HCT116 (cell line): ENCODE results near the gene SUCLG2.

ENCODE experiments used
- CBX3 ChIP-seq: IDR thresholded peaks from 2 replicates; pipeline ENCODE4 v1.6.1; 2012; ENCODE audit warnings: low read depth
- ELF1 ChIP-seq: IDR thresholded peaks from 2 replicates; pipeline ENCODE4 v1.6.1; 2012; ENCODE audit warnings: low read depth, borderline replicate concordance
- EZH2 ChIP-seq: fragments of 200-600 bp; sonication (generic); IDR thresholded peaks from 2 replicates; pipeline ENCODE4 v1.6.1; 2017; ENCODE audit warnings: antibody characterized with exemption, mixed run types
- EZH2phosphoT487 ChIP-seq: fragments of 200-600 bp; IDR thresholded peaks from 2 replicates; pipeline ENCODE4 v1.6.1; 2018; ENCODE audit warnings: antibody characterized with exemption, borderline replicate concordance
- JUND ChIP-seq: IDR thresholded peaks from 2 replicates; pipeline ENCODE4 v1.6.1; 2012
- POLR2A ChIP-seq: IDR thresholded peaks from 2 replicates; pipeline ENCODE4 v1.7.0; 2011; ENCODE audit warnings: borderline replicate concordance; ENCODE audit not compliant: insufficient read depth, insufficient read length; ENCODE audit errors: extremely low read depth
- POLR2AphosphoS5 ChIP-seq: IDR thresholded peaks from 2 replicates; pipeline ENCODE4 v1.6.1; 2011; ENCODE audit warnings: mild to moderate bottlenecking, low read depth, low read length, moderate library complexity
- RAD21 ChIP-seq: IDR thresholded peaks from 2 replicates; pipeline ENCODE4 v1.6.1; 2012; ENCODE audit warnings: low read depth, mild to moderate bottlenecking
- SP1 ChIP-seq: IDR thresholded peaks from 2 replicates; pipeline ENCODE4 v1.6.1; 2012; ENCODE audit warnings: low read depth
- ZFX ChIP-seq: fragments of 450-650 bp; IDR thresholded peaks from 2 replicates; pipeline ENCODE4 v1.6.1; 2017
- TF ChIP-seq, protein P1 (sequence below), 3 experiments: fragments of 200-600 bp in 1 of 3; sonication (generic) in 1 of 3; IDR thresholded peaks in 2 of 3; conservative IDR thresholded peaks in 1 of 3; 2 replicates each; pipeline ENCODE4 v1.5.1; 2012 to 2017; ENCODE audit warnings: low read depth in 2 of 3, low read length in 2 of 3, antibody characterized with exemption in 1 of 3, borderline replicate concordance in 1 of 3, control low read depth in 1 of 3, mild to moderate bottlenecking in 1 of 3, mixed read lengths in 1 of 3, mixed run types in 1 of 3, moderate library complexity in 1 of 3; ENCODE audit not compliant: insufficient read depth in 1 of 3
- TF ChIP-seq, protein P2 (sequence below): IDR thresholded peaks from 2 replicates; pipeline ENCODE4 v1.6.1; 2012
- TF ChIP-seq, protein P3 (sequence below): IDR thresholded peaks from 2 replicates; pipeline ENCODE4 v1.6.1; 2012; ENCODE audit warnings: low read depth
- TF ChIP-seq, protein P4 (sequence below): IDR thresholded peaks from 2 replicates; pipeline ENCODE4 v1.6.1; 2012

DNA sequence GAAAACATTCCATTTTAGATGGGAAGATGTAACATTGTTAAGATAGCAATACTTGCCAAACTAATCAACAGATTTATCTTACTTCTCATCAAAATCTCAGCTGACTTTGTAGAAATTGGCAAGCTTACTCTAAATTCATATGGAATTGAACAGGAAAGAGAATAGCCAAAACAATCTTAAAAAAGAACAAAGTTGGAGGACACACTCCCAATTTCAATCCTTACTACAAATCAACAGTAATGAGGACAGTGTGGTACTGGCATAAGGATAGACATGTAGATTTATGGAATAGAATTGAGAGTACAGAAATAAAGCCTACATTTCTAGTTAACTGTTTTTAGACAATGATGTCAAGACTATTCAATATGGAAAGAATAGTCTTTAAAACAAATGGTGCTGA is 308.3 kb downstream of the SUCLG2 start:
- no peak for TF ChIP-seq RAD21
- TF ChIP-seq, protein P1, sequence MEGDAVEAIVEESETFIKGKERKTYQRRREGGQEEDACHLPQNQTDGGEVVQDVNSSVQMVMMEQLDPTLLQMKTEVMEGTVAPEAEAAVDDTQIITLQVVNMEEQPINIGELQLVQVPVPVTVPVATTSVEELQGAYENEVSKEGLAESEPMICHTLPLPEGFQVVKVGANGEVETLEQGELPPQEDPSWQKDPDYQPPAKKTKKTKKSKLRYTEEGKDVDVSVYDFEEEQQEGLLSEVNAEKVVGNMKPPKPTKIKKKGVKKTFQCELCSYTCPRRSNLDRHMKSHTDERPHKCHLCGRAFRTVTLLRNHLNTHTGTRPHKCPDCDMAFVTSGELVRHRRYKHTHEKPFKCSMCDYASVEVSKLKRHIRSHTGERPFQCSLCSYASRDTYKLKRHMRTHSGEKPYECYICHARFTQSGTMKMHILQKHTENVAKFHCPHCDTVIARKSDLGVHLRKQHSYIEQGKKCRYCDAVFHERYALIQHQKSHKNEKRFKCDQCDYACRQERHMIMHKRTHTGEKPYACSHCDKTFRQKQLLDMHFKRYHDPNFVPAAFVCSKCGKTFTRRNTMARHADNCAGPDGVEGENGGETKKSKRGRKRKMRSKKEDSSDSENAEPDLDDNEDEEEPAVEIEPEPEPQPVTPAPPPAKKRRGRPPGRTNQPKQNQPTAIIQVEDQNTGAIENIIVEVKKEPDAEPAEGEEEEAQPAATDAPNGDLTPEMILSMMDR (IDR thresholded peaks at IDR 0.05 in 2 of 3, conservative IDR thresholded peaks at IDR 0.05 in 1 of 3; ENCODE audit: borderline replicate concordance in 1 of 3, insufficient read depth in 1 of 3, low read depth in 2 of 3, low read length in 2 of 3), result no peak
- TF ChIP-seq POLR2A, result no peak
- no peak for TF ChIP-seq EZH2phosphoT487
- TF ChIP-seq, protein P2, sequence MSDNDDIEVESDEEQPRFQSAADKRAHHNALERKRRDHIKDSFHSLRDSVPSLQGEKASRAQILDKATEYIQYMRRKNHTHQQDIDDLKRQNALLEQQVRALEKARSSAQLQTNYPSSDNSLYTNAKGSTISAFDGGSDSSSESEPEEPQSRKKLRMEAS, result no peak
- no peak for TF ChIP-seq POLR2AphosphoS5
- no peak for TF ChIP-seq ELF1
- TF ChIP-seq CBX3, result no peak
- no peak for TF ChIP-seq SP1
- no peak for TF ChIP-seq JUND
- no peak for TF ChIP-seq ZFX
- TF ChIP-seq, protein P3, sequence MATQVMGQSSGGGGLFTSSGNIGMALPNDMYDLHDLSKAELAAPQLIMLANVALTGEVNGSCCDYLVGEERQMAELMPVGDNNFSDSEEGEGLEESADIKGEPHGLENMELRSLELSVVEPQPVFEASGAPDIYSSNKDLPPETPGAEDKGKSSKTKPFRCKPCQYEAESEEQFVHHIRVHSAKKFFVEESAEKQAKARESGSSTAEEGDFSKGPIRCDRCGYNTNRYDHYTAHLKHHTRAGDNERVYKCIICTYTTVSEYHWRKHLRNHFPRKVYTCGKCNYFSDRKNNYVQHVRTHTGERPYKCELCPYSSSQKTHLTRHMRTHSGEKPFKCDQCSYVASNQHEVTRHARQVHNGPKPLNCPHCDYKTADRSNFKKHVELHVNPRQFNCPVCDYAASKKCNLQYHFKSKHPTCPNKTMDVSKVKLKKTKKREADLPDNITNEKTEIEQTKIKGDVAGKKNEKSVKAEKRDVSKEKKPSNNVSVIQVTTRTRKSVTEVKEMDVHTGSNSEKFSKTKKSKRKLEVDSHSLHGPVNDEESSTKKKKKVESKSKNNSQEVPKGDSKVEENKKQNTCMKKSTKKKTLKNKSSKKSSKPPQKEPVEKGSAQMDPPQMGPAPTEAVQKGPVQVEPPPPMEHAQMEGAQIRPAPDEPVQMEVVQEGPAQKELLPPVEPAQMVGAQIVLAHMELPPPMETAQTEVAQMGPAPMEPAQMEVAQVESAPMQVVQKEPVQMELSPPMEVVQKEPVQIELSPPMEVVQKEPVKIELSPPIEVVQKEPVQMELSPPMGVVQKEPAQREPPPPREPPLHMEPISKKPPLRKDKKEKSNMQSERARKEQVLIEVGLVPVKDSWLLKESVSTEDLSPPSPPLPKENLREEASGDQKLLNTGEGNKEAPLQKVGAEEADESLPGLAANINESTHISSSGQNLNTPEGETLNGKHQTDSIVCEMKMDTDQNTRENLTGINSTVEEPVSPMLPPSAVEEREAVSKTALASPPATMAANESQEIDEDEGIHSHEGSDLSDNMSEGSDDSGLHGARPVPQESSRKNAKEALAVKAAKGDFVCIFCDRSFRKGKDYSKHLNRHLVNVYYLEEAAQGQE, result no peak
- no peak for TF ChIP-seq EZH2
- TF ChIP-seq, protein P4, sequence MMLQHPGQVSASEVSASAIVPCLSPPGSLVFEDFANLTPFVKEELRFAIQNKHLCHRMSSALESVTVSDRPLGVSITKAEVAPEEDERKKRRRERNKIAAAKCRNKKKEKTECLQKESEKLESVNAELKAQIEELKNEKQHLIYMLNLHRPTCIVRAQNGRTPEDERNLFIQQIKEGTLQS, result no peak
